ENCODE measurements around the gene WIPF3.
"Not testable (repeated sequence)": the region's sequence is repeated elsewhere in the genome, so short reads cannot be mapped to it uniquely, and the experiment has no call there.

The WIPF3 gene

DNA sequence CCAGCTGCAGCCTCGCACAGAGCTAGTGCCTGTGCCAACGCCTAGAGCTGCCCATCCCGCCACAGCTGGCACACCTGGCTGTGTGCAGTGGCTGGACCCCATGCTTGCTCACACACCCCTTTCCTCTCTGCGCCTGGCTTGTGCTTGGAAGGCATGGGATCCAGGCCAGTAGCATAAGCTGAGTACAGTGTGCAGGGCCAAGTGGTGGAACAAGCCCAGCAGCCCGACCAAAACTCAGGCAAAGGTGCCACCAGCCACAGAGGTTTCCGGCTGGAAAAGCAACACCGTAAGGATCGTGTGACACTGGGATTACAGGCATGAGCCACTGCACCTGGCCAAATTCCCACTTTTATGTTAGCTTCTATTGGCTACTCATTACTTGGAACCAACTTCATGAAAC lies 144.9 kb downstream of the WIPF3 start:
- Mint-ChIP-seq H3K27ac (no peak overlapping the region), H3K4me1 (ENCODE audit: low read depth) (peaks cover 8% of the 10 kb centered on the region), H3K9me3 (ENCODE audit: low read depth) (no peaks in the 10 kb centered on the region)

DNA sequence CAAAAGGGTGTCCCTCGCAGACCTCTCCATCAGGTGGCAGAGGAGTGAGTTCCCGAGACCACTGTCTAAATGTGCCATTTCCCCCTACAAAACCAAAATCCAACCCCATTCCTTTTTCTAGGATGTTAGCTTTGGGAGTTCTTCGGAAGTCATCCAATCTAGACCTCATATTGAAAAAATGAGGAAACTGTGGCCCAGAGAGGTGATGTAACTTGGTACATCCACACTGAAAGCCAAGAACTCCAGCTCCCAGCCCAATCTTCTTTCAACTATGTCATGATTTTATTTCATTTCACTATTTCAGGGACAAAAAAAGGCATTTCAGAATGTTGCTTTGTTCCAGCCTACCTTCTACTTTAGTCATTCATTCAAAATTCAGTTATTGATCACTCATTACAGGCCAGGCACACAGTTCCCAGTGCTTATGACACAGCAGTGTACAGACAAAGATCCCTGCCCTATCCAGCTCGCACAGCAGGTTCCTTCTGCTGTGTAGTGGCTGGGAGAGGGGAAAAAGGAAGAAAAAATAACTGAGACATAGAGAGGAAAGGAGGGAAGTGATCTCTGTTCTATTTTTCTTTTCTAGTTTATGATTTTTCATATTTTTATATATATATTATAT lies 147.5 kb downstream of the WIPF3 start:
- peaks cover 16% of the 10 kb centered on the region for H3K4me1 Mint-ChIP-seq (ENCODE audit: low read depth)
- no peak overlapping the region for H3K4me3 Mint-ChIP-seq
- H3K9me3 Mint-ChIP-seq (ENCODE audit: low read depth), result no peaks in the 10 kb centered on the region
- H3K36me3 Mint-ChIP-seq, result peaks cover 5% of the 10 kb centered on the region
- no peaks in the 10 kb centered on the region for H3K27me3 Mint-ChIP-seq
- no peak overlapping the region for H3K27ac Mint-ChIP-seq

More for the DNA sequence above, 144.9 kb downstream of the WIPF3 start:
- Mint-ChIP-seq H3K36me3 (peaks cover 2% of the 10 kb centered on the region), H3K4me3 (no peak overlapping the region), H3K27me3 (no peaks in the 10 kb centered on the region)

DNA sequence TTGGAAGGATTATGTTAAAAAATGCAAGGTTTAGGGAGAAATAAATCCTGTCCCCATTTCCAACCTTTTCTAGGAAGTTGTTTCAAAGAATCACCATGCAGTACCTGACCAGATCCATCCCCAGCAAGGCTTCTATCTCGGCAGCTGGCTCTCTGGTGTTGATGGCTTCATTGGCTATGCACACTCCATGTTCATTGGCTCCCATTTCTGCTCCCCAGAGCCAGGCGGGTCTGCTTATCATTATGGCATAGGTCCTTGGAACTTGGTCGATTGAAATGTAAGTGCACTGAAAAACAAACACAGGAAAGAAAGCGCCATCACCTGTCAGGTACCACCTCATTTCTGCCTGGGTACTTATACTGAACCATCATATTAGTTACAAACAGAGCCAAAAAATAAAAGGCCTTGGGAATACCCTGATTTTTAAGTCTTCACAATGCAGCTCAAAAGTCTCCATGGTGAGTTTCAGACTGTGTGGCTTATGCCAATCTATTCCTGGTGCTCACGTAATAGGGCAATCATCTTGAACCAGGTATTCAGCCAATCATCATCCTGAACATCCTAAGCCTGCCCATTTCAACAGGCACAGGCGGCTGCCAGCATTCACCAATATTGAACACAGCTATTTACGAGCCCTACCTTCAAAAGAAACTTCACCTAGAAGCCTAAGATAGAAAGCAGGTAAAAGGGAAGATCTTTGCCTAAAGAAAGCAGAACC lies 148.9 kb downstream of the WIPF3 start:
- Mint-ChIP-seq H3K9me3 (ENCODE audit: low read depth) (no peaks in the 10 kb centered on the region), H3K4me1 (ENCODE audit: low read depth) (peaks cover 16% of the 10 kb centered on the region), H3K4me3 (no peak overlapping the region), H3K27me3 (no peaks in the 10 kb centered on the region), H3K36me3 (peaks cover 8% of the 10 kb centered on the region), H3K27ac (no peak overlapping the region)

- peaks cover 16% of the 10 kb centered on the region for H3K4me1 Mint-ChIP-seq (ENCODE audit: low read depth)
- H3K27me3 Mint-ChIP-seq, result no peaks in the 10 kb centered on the region
- H3K9me3 Mint-ChIP-seq (ENCODE audit: low read depth), result no peaks in the 10 kb centered on the region
- no peak overlapping the region for H3K27ac Mint-ChIP-seq
- no peak overlapping the region for H3K4me3 Mint-ChIP-seq
- H3K36me3 Mint-ChIP-seq, result peaks cover 8% of the 10 kb centered on the region
Observed at GRCh38 chr7:29955799-29956486, 149.6 kb downstream of the WIPF3 start.

GRCh38 chr7:29956487-29956836 lies 150.2 kb downstream of the WIPF3 start:
- Mint-ChIP-seq H3K27me3 (no peaks in the 10 kb centered on the region), H3K4me1 (ENCODE audit: low read depth) (peaks cover 16% of the 10 kb centered on the region), H3K36me3 (peaks cover 8% of the 10 kb centered on the region), H3K9me3 (ENCODE audit: low read depth) (no peaks in the 10 kb centered on the region), H3K4me3 (no peak overlapping the region), H3K27ac (no peak overlapping the region)

DNA sequence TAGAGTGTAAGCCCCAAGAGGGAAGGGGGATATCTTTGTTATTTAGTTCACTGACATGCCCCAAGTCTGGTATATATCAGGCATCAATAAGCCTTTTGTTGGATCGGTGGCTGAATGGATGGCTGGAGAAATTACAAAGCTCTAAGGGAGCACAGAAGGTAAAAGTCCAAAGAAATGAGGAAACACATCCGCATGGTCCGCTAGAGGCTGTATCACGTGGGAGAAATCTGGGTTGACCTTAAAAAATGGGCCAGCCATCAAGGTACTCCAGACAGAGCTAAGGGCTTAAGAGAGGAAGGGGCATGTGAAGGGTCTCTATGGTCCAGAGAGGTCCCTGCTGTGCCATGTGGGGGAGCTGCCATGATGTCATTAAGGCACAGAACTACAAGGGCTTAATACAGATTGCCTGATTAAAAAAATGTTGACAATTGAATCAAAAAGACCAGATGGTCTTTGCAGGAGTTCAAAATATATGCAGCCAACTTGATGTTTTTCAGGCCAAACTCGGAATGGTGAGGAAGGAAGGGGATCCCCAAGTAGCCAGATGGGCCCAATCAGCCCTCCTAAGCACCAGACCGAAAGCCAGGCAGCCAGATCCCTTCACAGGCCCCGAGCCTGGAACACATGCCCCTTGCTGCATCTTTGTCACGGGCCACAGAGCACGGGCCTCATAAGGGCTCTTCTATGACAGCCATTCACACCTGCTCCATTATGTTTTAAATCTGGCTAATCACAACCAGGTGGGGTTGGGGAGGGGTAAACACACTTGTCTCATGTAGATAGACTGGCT lies 151.4 kb downstream of the WIPF3 start:
- Mint-ChIP-seq H3K9me3 (ENCODE audit: low read depth) (no peaks in the 10 kb centered on the region), H3K4me3 (no peak overlapping the region), H3K27ac (no peak overlapping the region), H3K36me3 (peaks cover 6% of the 10 kb centered on the region), H3K4me1 (ENCODE audit: low read depth) (peaks cover 16% of the 10 kb centered on the region), H3K27me3 (no peaks in the 10 kb centered on the region)

DNA sequence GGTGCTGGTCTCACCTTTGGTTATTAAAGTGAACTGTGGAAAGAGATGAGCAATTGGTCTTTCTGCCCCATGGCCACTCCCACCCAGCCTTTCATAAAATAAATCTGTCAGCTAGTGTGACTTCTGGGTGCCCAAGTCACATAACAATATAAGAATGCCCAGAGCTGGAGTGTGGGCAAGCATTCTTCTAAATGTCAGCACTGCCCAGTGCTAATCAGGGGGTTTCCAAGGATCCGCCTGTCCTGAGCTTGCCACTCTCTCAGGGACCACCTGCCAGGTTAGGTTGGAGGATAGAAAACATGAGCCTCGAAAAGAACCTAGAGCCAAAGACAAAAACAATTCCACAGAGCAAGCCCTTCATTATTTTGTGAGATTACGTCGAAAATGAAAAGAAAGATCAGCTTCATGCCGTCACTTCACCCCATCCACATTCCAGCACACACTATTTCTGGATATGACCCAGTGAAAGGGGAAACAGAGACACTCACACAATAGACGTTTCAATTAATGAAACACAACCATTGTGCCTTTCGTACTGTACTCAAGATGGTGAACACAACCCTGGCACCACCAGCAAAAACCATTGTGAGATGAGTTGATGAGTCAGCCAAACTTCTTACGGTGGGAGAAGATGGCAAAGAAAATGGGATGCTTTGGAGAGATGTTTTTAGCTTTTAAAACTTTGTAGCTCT lies 152.5 kb downstream of the WIPF3 start:
- H3K4me3 Mint-ChIP-seq, result no peak overlapping the region
- no peaks in the 10 kb centered on the region for H3K9me3 Mint-ChIP-seq (ENCODE audit: low read depth)
- no peaks in the 10 kb centered on the region for H3K27me3 Mint-ChIP-seq
- H3K4me1 Mint-ChIP-seq (ENCODE audit: low read depth), result peaks cover 16% of the 10 kb centered on the region
- H3K36me3 Mint-ChIP-seq, result peaks cover 6% of the 10 kb centered on the region
- no peak overlapping the region for H3K27ac Mint-ChIP-seq

DNA sequence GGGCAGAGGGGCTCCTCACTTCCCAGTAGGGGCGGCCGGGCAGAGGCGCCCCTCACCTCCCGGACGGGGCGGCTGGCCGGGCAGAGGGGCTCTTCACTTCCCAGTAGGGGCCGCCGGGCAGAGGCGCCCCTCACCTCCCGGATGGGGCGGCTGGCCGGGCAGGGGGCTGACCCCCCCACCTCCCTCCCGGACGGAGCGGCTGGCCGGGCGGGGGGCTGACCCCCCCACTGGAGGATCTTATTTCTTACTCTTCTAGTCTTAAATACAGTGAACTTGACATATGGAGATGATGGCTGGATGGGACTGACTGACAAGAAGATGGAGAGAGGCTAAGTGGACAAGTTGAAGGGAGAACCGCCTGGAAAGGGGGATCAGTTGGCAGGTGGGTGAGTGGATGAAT lies 155.3 kb downstream of the WIPF3 start:
- H3K27me3 Mint-ChIP-seq; H3K27ac Mint-ChIP-seq; H3K4me1 Mint-ChIP-seq (ENCODE audit: low read depth); H3K4me3 Mint-ChIP-seq; H3K9me3 Mint-ChIP-seq (ENCODE audit: low read depth): not testable (repeated sequence)
- H3K36me3 Mint-ChIP-seq, result peaks cover 12% of the 10 kb centered on the region

GRCh38 chr7:29962035-29962434 lies 155.7 kb downstream of the WIPF3 start:
- no peak overlapping the region for H3K27ac Mint-ChIP-seq
- H3K4me3 Mint-ChIP-seq, result no peak overlapping the region
- no peaks in the 10 kb centered on the region for H3K27me3 Mint-ChIP-seq
- H3K9me3 Mint-ChIP-seq (ENCODE audit: low read depth), result no peaks in the 10 kb centered on the region
- H3K36me3 Mint-ChIP-seq, result peaks cover 12% of the 10 kb centered on the region
- H3K4me1 Mint-ChIP-seq (ENCODE audit: low read depth), result peaks cover 4% of the 10 kb centered on the region

- Mint-ChIP-seq H3K4me3 (no peak overlapping the region), H3K36me3 (peaks cover 6% of the 10 kb centered on the region), H3K4me1 (ENCODE audit: low read depth) (peaks cover 15% of the 10 kb centered on the region), H3K27ac (no peak overlapping the region), H3K9me3 (ENCODE audit: low read depth) (no peaks in the 10 kb centered on the region), H3K27me3 (no peaks in the 10 kb centered on the region)
Observed at GRCh38 chr7:29965030-29965429, 158.7 kb downstream of the WIPF3 start.
